Calu3 (cell line): ENCODE results near the gene OPRPN. TPM values are rescaled to one million over a fixed set of nuclear protein-coding genes. Genes with fewer than 3 reads are reported as not detected.

Experiments
- BruUV-seq: library from RNA; stranded (reverse); fragments of 400-500 nt; replicated peaks from 2 replicates; lab custom pipeline; 2021; lab: Mats Ljungman, UMichigan
- CTCF ChIA-PET: fragments of 300-600 bp; sonication (Branson Sonifier 250); formaldehyde crosslinking; loops from one replicate; lab custom pipeline; 2022; ENCODE audit warnings: antibody characterized with exemption; lab: Charles Lee
- DNase-seq: peaks from one replicate; pipeline ENCODE4 v3.0.0; 2022
- H3K27ac Mint-ChIP-seq: one replicate; pipeline ENCODE4 v1.8.0; 2022; ENCODE audit warnings: mixed read lengths; ENCODE audit not compliant: unreplicated experiment
- H3K27me3 Mint-ChIP-seq: one replicate; pipeline ENCODE4 v1.8.0; 2022; ENCODE audit warnings: mixed read lengths; ENCODE audit not compliant: unreplicated experiment
- H3K36me3 Mint-ChIP-seq: one replicate; pipeline ENCODE4 v1.8.0; 2022; ENCODE audit warnings: mild to moderate bottlenecking, moderate library complexity, mixed read lengths; ENCODE audit not compliant: insufficient read depth, unreplicated experiment
- H3K4me1 Mint-ChIP-seq: one replicate; pipeline ENCODE4 v1.8.0; 2022; ENCODE audit warnings: mild to moderate bottlenecking, low read depth, mixed read lengths; ENCODE audit not compliant: unreplicated experiment
- H3K4me3 Mint-ChIP-seq: one replicate; pipeline ENCODE4 v1.8.0; 2022; ENCODE audit warnings: mild to moderate bottlenecking, low read depth, moderate library complexity, mixed read lengths; ENCODE audit not compliant: unreplicated experiment
- H3K9me3 Mint-ChIP-seq: one replicate; pipeline ENCODE4 v1.8.0; 2022; ENCODE audit warnings: low read depth, mixed read lengths; ENCODE audit not compliant: unreplicated experiment
- CTCF ChIP-seq: fragments of 200-600 bp; IDR thresholded peaks from one replicate; pipeline ENCODE4 v1.8.0; 2022; ENCODE audit warnings: antibody characterized with exemption; ENCODE audit not compliant: unreplicated experiment
- intact Hi-C: fragments of 100-400 bp; cut with micrococcal nuclease; formaldehyde crosslinking; loops from one replicate; pipeline ENCODE4 v1.10.0; 2022; ENCODE audit not compliant: unreplicated experiment
- total RNA-seq: library from RNA; stranded (reverse); gene quantifications from 2 replicates; pipeline ENCODE4 v1.2.3, GENCODE V29; 2022

The OPRPN gene
- total RNA-seq, 1 experiment from 2014 or later, result not detected

GRCh38 chr4:70364002-70364401 lies 33.7 kb upstream of the OPRPN start:
- H3K9me3 Mint-ChIP-seq, result no peaks in the 10 kb centered on the region

GRCh38 chr4:70365479-70365878 lies 32.3 kb upstream of the OPRPN start:
- no peak for TF ChIP-seq CTCF
- Mint-ChIP-seq H3K4me1 (no peaks in the 10 kb centered on the region), H3K4me3 (no peak overlapping the region), H3K27ac (no peak overlapping the region), H3K9me3 (no peaks in the 10 kb centered on the region), H3K27me3 (no peaks in the 10 kb centered on the region), H3K36me3 (no peaks in the 10 kb centered on the region)
- DNase-seq, result peak; percentile 1
- BruUV-seq, result no TSS peak
- CTCF ChIA-PET, result no interaction called here
- intact Hi-C loops, result no loop called here

More at GRCh38 chr4:70364002-70364401, 33.7 kb upstream of the OPRPN start:
- Mint-ChIP-seq H3K27me3 (no peaks in the 10 kb centered on the region), H3K36me3 (no peaks in the 10 kb centered on the region), H3K27ac (no peak overlapping the region), H3K4me1 (no peaks in the 10 kb centered on the region), H3K4me3 (no peak overlapping the region)
- TF ChIP-seq CTCF, result no peak
- BruUV-seq, result no TSS peak
- CTCF ChIA-PET, result no interaction called here
- intact Hi-C loops, result no loop called here
- no peak for DNase-seq

GRCh38 chr4:70367813-70368212 lies 29.9 kb upstream of the OPRPN start:
- DNase-seq, result no peak
- H3K36me3 Mint-ChIP-seq, result no peaks in the 10 kb centered on the region
- CTCF ChIA-PET, result no interaction called here

GRCh38 chr4:70371987-70372386 lies 25.8 kb upstream of the OPRPN start:
- no peaks in the 10 kb centered on the region for H3K36me3 Mint-ChIP-seq
- no TSS peak for BruUV-seq
- H3K9me3 Mint-ChIP-seq, result no peaks in the 10 kb centered on the region
- H3K4me1 Mint-ChIP-seq, result no peaks in the 10 kb centered on the region
- CTCF ChIA-PET, result no interaction called here
- H3K27ac Mint-ChIP-seq, result no peak overlapping the region
- no peak for TF ChIP-seq CTCF
- intact Hi-C loops, result no loop called here
- no peak for DNase-seq
- no peaks in the 10 kb centered on the region for H3K27me3 Mint-ChIP-seq
- H3K4me3 Mint-ChIP-seq, result no peak overlapping the region

More at GRCh38 chr4:70367813-70368212, 29.9 kb upstream of the OPRPN start:
- Mint-ChIP-seq H3K27ac (no peak overlapping the region), H3K4me1 (no peaks in the 10 kb centered on the region), H3K4me3 (no peak overlapping the region), H3K9me3 (no peaks in the 10 kb centered on the region), H3K27me3 (no peaks in the 10 kb centered on the region)
- no peak for TF ChIP-seq CTCF
- no TSS peak for BruUV-seq
- intact Hi-C loops, result no loop called here
